Pancreas (tissue), 10 donors: ENCODE results near the gene CARS2. TPM values are rescaled to one million over a fixed set of nuclear protein-coding genes. Genes with fewer than 3 reads are reported as not detected.

Experiments
- ATAC-seq, 4 donors: fragments of 200-7000 bp; cut with Tn5 transposase; one replicate each; pipeline versions ENCODE4 v1.8.0 to v1.9.1; 2020; ENCODE audit warnings: mild to moderate bottlenecking in 4 of 4, moderate library complexity in 4 of 4
- DNase-seq, 6 donors: peaks; one replicate each; pipeline ENCODE4 v3.0.0-alpha.2; 2020
- FAIRE-seq: peaks from 2 replicates; lab custom pipeline; 2012; peaks lifted over from hg19 to GRCh38; lab: Jason Lieb, UNC
- H3K27ac ChIP-seq, 4 donors: fragments of 200-600 bp; sonication (generic); 1 replicate in 3 of 4; 2 replicates in 1 of 4; pipeline versions ENCODE4 v1.5.0 to v1.8.0; 2020
- H3K27me3 ChIP-seq, 4 donors: fragments of 200-600 bp; one replicate each; pipeline ENCODE4 v1.8.0; 2021
- H3K36me3 ChIP-seq, 3 donors: fragments of 200-600 bp; sonication (generic) in 1 of 3; one replicate each; pipeline versions ENCODE4 v1.5.0 to v1.8.0; 2020 to 2021
- H3K4me1 ChIP-seq, 3 donors: fragments of 200-600 bp; one replicate each; pipeline ENCODE4 v1.8.0; 2021
- H3K4me3 ChIP-seq, 4 donors: fragments of 200-600 bp; sonication (generic) in 2 of 4; one replicate each; pipeline versions ENCODE4 v1.5.0 to v1.8.0; 2020 to 2021
- H3K9me3 ChIP-seq, 4 donors: fragments of 200-600 bp; one replicate each; pipeline ENCODE4 v1.8.0; 2021
- WGBS, 2 donors: extraction: QIAGEN DNeasy Blood & Tissue Kit; methylation state at CpG; one replicate each; pipeline ENCODE4 v1.1.7; 2013; 5-methylcytosine and 5-hydroxymethylcytosine counted together
- intact Hi-C, 3 donors: fragments of 100-400 bp; cut with DNase I; formaldehyde crosslinking; loops; one replicate each; pipeline versions ENCODE4 v1.11.1 to v1.14.2; 2022
- polyA plus RNA-seq, 2 donors: library from polyadenylated mRNA; stranded (reverse); fragments of 200-250 nt; gene quantifications; one replicate each; pipeline ENCODE4 v1.2.3, GENCODE V29; 2013
- total RNA-seq, 6 donors: library from RNA; stranded (reverse); fragmentation: NEBNext Ultra II Directional in 4 of 6; extraction: Animal tissue kit (Norgen Biotek cat#: 25700) in 4 of 6; gene quantifications; one replicate each; pipeline versions ENCODE4 v1.2.1 to v1.2.4, GENCODE V29; 2021 to 2023
- TF ChIP-seq, protein P1 (sequence below), 4 donors: fragments of 200-600 bp; sonication (generic) in 3 of 4; IDR thresholded peaks; one replicate each; pipeline versions ENCODE4 v1.5.0 to v1.8.0; 2021; ENCODE audit warnings: antibody characterized with exemption in 4 of 4
- donor health status: healthy with polysubstance abuse.
- donor health status: DM: no; HTN: no; CAD: no; lungs with moderate emphysema.
- donor health status: DM: no; HTN: no; CAD: no.
- donor health status: control.
- donor health status: control.
- donor health status: Bipolar disorder and iron deficiency.
- donor health status: DM: yes; HTN: yes; CAD: no.
- donor health status: DM: no; HTN: no; CAD: no.
- donor health status: DM: no; HTN: no; CAD: no.
- donor health status: DM: yes; HTN: yes; CAD: no.

The CARS2 gene
- total and polyA plus RNA-seq, 8 donors: 18.2 to 98.7 (median 23.7) TPM

DNA sequence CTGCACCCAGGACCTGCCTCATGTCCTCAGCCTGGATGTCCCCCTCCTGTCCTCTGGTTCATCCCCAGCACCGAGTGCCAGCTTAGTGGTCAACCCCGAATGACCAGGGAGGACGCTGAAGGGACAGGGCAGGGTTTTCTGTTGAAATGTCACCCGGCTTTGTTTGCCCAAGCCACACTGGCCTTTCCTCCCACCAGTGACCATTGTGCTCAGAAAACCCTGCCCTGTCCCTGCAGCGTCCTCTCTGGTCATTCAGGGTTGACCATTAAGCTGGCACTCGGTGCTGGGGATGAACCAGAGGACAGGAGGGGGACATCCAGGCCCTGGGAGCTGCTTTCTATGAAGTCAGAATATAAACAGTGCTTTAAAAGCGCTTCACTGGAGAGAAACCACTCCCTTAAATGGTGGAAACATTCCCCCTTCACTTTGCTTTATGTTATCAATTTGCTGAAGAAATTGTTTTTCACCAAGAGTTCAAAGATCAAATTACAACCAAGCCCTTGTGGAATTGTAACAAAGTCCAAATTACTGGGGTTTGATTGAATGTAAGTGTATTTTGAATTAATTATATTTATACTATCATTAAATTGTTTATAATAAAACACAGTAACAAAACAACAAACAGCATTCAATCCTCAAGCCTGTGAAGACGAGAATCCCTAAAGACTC, 21.4 kb downstream of the CARS2 start:
- intact Hi-C loops: no loop called here
- H3K9me3 ChIP-seq: no peaks in the 10 kb centered on the region
- H3K27me3 ChIP-seq: no peaks in the 10 kb centered on the region
- TF ChIP-seq, protein P1, sequence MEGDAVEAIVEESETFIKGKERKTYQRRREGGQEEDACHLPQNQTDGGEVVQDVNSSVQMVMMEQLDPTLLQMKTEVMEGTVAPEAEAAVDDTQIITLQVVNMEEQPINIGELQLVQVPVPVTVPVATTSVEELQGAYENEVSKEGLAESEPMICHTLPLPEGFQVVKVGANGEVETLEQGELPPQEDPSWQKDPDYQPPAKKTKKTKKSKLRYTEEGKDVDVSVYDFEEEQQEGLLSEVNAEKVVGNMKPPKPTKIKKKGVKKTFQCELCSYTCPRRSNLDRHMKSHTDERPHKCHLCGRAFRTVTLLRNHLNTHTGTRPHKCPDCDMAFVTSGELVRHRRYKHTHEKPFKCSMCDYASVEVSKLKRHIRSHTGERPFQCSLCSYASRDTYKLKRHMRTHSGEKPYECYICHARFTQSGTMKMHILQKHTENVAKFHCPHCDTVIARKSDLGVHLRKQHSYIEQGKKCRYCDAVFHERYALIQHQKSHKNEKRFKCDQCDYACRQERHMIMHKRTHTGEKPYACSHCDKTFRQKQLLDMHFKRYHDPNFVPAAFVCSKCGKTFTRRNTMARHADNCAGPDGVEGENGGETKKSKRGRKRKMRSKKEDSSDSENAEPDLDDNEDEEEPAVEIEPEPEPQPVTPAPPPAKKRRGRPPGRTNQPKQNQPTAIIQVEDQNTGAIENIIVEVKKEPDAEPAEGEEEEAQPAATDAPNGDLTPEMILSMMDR (IDR thresholded peaks at IDR 0.05): no peak
- ATAC-seq: no peak
- H3K4me3 ChIP-seq: no peak overlapping the region
- no peak overlapping the region for H3K27ac ChIP-seq
- peaks cover 0 to 24% (median 0%) of the 10 kb centered on the region in 3 donors for H3K36me3 ChIP-seq
- FAIRE-seq: peak; percentile 5
- 85 to 91% methylated on average over 8 of the region's 8 CpGs for WGBS, 2 donors
- no peak for DNase-seq
- peaks cover 0 to 4% (median 0%) of the 10 kb centered on the region in 3 donors for H3K4me1 ChIP-seq

GRCh38 chr13:110683921-110684320, 22.0 kb downstream of the CARS2 start:
- Histone ChIP-seq H3K27ac (no peak overlapping the region), H3K27me3 (no peaks in the 10 kb centered on the region), H3K4me1 (peaks cover 0 to 4% (median 0%) of the 10 kb centered on the region in 3 donors), H3K4me3 (no peak overlapping the region), H3K36me3 (peaks cover 0 to 24% (median 0%) of the 10 kb centered on the region in 3 donors), H3K9me3 (no peaks in the 10 kb centered on the region)
- WGBS, 2 donors: 94 to 95% methylated on average over 5 of the region's 5 CpGs
- TF ChIP-seq, protein P1 (IDR thresholded peaks at IDR 0.05): no peak
- intact Hi-C loops: no loop called here
- FAIRE-seq: no peak
- ATAC-seq: no peak
- DNase-seq: no peak

DNA sequence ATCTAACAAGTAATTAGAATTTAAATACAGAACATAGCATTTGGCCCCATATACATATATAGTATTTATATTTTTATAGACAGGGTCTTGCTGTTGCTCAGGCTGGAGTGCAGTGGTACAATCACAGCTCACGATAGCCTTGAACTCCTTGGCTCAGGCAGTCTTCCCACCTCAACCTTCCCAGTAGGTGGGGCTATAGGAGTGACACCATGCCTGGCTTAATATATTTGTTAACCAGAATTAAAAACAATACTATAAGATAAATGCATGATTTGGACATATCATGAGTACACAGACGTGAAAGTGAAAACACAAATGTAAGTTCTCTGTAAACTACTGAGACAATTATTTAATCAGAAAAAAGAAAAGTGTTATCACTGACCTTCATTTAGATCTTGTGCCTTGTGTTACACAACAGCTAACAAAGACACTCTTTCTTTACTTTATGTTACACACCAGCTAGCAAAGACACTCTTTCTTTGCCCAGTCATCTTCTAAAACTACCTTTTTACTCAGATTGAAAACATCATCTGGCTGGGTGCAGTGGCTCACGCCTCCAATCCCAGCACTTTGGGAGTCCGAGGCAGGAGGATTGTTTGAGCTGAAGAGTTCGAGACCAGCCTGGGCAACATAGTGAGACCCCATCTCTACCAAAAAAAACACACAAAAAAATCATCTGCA, 22.6 kb downstream of the CARS2 start:
- Histone ChIP-seq H3K27me3 (no peaks in the 10 kb centered on the region), H3K36me3 (peaks cover 0 to 24% (median 0%) of the 10 kb centered on the region in 3 donors), H3K27ac (no peak overlapping the region), H3K4me1 (peaks cover 0 to 4% (median 0%) of the 10 kb centered on the region in 3 donors), H3K4me3 (no peak overlapping the region), H3K9me3 (no peaks in the 10 kb centered on the region)
- TF ChIP-seq, protein P1 (IDR thresholded peaks at IDR 0.05): peak in 2 of 4 donors; percentile 20 to 59
- no peak for DNase-seq
- no peak for FAIRE-seq
- intact Hi-C loops: no loop called here
- WGBS, 2 donors: 65 to 67% methylated on average over 5 of the region's 5 CpGs
- peak in 3 of 4 donors; percentile 60 to 91 (median 86) for ATAC-seq

DNA sequence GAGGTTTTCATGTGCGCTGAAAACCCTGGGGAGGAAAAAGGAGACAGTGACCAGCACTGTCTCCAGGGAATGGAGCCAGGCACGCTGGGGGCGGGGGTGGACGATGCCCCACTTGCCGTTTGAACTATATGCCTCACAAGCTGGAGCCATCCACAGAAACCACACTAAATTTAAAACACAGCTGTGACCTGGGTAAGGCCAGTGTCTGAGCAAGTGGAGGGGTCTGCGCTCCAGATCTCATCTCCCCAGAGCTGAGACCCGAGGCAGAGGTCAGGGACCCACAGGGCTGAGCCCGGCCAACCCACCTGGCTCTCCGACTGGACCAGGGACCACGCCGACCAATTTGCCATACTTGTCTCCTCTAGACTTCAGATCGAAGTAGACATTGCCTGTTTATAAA, 23.2 kb downstream of the CARS2 start:
- no peak for DNase-seq
- Histone ChIP-seq H3K27ac (no peak overlapping the region), H3K27me3 (no peaks in the 10 kb centered on the region), H3K4me1 (peaks cover 0 to 4% (median 0%) of the 10 kb centered on the region in 3 donors), H3K4me3 (no peak overlapping the region), H3K9me3 (no peaks in the 10 kb centered on the region), H3K36me3 (peaks cover 0 to 24% (median 0%) of the 10 kb centered on the region in 3 donors)
- TF ChIP-seq, protein P1 (IDR thresholded peaks at IDR 0.05): no peak
- intact Hi-C loops: no loop called here
- ATAC-seq: no peak
- no peak for FAIRE-seq
- WGBS, 2 donors: 85 to 89% methylated on average over 12 of the region's 12 CpGs
